Stimulated activated CD8-positive, alpha-beta memory T cell treated with anti-CD3 and anti-CD28 coated beads, Interleukin-4, amount 100 ng/mL, for 4 hours (primary cell): ENCODE results near the gene EXOC4.

Experiments used
- DNase-seq, 2 donors: peaks; one replicate each; pipeline ENCODE4 v3.0.0-alpha.2; 2020; ENCODE audit warnings: low read depth in 2 of 2, low spot score in 1 of 2

The EXOC4 gene

DNA sequence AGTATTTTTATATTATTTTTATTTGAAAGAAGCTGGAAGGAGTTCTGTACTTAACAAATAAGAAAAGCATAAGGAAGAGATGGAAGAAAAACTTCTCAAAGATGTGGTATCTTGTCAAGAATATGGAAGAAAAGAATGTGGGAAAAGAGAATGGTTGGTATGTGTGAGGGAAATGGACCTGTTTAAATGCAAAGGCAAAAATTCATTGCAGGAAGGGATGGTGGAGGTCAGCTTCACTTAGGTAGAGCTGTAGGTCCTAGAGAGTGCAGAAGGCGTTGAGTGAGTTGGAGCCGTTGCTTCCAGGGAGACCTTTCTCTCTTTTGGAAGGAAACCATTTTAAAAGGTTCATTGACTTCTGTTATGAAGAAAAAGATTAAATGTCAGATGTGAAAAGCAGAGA lies 107.3 kb downstream of the EXOC4 start:
- no peak for DNase-seq

DNA sequence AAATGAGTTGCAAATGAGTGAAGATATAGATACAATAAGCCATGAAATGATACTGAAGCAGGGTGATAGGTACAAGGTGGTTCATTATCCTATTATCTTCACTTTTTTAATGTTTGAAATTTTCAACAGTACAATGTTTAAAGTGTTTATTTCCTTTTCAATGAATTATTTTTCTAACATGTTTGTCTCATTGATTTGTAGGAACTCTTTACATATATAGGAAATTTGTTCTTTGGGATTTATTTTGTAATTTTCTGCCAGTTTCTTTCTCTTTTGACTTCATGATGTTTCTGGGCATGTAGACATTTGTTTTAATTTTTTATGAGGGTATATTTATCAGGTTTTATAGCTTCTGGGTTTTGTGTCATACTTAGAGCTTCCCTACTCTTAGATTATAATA lies 108.9 kb downstream of the EXOC4 start:
- no peak for DNase-seq

DNA sequence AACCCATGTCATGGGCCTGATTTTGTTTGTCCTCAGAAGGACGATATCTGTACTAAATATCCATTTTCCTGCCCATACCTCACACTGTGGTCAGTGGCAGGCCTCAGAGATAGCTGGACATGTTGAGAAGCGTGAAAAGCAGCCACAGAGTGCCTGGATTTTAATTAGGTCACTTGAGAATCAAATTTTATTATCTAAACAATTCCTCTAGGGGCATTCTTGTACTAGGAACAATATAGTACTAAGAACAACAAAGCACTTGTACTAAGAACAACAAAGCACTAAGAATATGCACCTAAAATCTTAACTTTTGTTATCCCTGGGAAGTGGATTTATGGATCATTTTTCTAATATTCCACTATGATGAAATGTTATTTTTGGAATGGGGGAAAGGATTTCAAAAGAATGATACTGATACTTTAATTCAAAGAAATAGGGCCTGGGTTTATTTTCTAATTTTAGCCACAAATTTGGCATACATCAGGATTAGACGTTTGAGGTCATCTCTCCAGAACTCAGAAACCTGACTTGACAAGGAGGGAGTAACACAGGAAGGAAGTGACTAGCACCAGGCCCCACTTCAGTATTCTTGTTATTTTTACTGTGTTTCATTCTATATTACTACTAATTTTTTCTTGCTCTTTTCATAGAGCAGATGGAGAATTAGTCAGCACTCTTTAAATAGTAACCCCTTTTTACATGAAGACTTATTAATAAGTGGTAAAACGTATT lies 112.2 kb downstream of the EXOC4 start:
- no peak for DNase-seq

- no peak for DNase-seq
Observed at GRCh38 chr7:133365917-133366316, 113.0 kb downstream of the EXOC4 start.

- DNase-seq = no peak
Observed at GRCh38 chr7:133367561-133367960, 114.7 kb downstream of the EXOC4 start.

DNA sequence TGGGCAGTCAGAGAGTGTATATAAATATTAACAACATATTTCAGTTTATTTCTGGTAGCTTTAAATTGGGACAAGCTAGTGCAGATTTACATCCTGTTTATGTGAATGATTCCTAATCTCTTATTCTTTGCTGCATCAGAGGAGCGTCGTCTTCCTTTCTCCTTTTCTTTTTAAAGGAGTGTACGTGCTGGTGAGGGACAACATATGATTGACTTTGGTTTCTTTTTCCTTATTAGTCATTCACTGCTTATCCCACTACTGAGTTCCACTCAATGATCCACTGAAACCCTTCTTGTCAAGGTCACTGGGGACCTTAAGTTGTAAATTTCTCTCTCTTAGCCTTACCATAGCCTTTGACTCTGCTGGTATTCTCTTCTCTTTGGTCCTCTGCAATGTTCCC lies 116.3 kb downstream of the EXOC4 start:
- DNase-seq = no peak

- DNase-seq = no peak
Observed at GRCh38 chr7:133371616-133372015, 118.7 kb downstream of the EXOC4 start.

GRCh38 chr7:133372337-133372736 lies 119.5 kb downstream of the EXOC4 start:
- no peak for DNase-seq

GRCh38 chr7:133376514-133376913 lies 123.6 kb downstream of the EXOC4 start:
- DNase-seq = no peak

DNA sequence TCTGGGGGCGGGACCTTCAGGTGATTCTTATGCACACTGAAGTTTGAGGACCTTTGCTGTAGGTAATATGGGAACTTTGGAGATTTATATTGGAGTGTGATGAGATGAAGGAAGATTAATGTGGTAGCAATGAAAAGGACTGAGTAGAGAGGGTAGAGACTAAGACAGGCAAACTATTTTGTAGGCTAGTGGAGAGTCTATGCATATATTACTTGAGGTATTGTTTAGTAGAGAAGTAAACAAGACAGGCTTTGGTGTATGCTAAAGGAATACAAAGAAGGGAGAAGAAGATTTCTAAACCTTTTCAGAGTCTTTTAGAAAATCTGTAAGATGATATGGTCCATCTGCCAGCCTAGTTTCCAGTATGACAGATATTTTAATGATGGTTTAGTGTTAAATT lies 129.1 kb downstream of the EXOC4 start:
- no peak for DNase-seq

GRCh38 chr7:133382775-133383559 lies 130.1 kb downstream of the EXOC4 start:
- no peak for DNase-seq

DNA sequence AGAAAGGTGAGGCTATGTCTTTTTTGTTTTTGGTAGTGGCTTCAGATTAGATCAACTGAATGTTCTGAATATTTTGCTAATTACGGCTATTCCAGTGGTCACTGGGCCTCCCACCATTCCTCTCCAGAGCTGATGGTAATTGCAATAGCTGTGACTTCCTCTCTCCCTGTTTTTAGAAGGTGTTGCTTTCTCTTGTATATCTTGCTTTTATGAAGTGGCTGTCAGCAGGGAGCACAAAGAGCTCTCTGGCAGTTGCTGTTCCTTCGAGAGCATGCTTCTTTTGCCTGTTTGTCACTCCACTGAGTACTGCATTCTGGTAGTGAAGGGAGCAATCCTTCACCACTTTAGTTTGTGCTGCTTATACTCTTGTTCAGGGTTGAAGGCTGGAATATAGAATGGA lies 133.3 kb downstream of the EXOC4 start:
- DNase-seq = no peak

- no peak for DNase-seq
Observed at GRCh38 chr7:133389727-133390126, 136.8 kb downstream of the EXOC4 start.

DNA sequence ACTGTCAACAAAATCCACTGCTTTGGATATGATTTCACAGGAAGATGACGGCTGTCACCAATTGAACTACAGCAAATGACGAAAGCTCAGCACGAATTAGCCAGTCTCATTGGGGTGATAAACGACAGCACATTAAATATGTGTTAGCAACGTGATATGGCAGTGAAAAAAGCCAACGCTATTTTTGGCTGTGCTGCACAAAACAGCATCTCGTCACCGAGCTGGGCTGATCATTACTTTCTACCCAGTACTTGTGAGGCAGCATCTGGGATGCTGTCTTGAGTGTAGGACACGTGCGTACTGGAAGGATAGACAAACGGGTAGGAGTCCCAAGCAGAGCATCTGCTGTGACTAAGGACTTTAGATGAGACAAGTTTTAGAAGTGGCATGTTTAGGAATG lies 138.3 kb downstream of the EXOC4 start:
- DNase-seq = no peak

DNA sequence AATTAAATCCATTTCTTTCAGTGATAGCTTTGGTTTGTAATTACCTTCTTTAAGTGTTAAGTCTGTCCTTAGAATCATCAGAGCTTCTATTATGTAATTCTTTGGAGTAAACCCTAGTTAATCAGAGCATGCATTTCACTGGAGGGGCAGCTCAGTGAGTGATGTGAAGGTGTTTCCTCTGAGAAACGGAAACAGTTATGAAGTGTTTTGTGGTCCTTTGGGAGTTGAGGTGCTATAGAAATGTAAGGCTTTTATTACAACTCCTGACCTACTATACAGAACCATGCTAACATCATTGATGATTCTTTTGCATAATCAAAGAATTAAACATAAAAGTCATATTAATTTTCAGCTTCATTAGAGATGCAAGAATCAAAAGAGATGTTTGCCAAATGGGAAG lies 141.5 kb downstream of the EXOC4 start:
- DNase-seq = no peak

- DNase-seq = no peak
Observed at GRCh38 chr7:133395551-133395950, 142.7 kb downstream of the EXOC4 start.

DNA sequence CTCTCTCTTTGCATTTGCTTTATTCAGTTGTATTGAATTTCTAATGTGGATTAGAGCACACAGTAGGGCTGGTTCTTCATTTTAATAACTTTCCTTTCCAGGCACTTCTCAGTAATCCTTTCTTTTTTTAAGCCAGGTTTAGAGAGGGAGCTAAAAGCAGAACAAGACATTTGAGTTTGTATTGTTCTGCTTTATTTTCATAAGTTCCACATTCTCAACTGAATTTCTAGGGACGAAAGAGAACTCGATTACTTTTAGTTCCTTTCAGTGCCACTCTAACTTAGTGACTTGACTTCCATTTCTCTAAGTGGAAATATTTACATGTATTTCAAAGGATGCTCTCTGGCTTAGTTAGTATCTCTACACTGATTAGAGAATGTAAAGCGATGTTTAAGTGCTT lies 145.6 kb downstream of the EXOC4 start:
- DNase-seq = no peak

- DNase-seq = no peak
Observed at GRCh38 chr7:133401225-133401624, 148.3 kb downstream of the EXOC4 start.

- no peak for DNase-seq
Observed at GRCh38 chr7:133408212-133408611, 155.3 kb downstream of the EXOC4 start.

GRCh38 chr7:133409421-133409820 lies 156.5 kb downstream of the EXOC4 start:
- DNase-seq = no peak

DNA sequence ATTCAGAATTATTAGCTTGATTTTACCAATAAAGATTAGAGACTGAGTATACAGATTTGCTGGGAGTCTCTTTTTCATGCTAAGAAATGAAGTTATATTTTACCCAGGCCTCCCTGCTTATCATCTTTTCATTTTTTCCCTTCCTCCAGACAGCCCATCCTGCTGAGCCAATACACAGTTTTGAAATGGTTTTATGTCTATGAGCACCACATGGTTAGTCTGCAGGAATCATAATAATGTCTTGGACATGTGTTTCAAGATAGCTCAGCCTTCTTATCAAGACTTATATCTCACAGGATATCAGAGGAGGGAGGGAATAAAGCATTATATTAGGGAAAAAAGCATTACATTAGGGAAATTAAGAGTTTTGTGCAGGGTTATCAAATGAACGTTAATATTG lies 157.1 kb downstream of the EXOC4 start:
- DNase-seq = no peak

DNA sequence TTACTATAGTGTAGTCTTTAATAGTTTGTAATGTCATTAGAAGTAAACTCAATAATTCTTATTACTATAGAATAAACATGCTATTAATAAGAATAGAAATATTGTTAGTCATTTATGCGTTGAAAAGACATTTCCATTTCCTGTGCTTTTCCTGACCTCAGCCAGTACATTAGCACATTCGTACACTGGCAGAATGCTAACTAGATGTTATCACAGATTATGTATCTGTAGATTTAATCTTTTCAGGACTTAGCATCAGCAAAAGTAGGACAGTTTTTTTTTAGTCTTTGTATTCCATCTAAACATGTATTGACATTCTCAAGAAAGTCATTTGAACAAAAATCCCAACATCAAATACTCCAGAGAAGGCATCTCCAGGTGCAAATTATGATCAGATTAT lies 158.5 kb downstream of the EXOC4 start:
- DNase-seq = no peak

GRCh38 chr7:133412942-133413341 lies 160.1 kb downstream of the EXOC4 start:
- no peak for DNase-seq
